ENCODE results near the gene DTX3.
"Not testable (repeated sequence)": the region's sequence is repeated elsewhere in the genome, so short reads cannot be mapped to it uniquely, and the experiment has no call there.

DTX3 gene
- total RNA-seq = 20.6 to 24.6 reads per million in 2 donors

GRCh38 chr12:57604454-57604991 lies at the start of gene DTX3:
Gene DTX3 (plus strand): TSS chr12:57604824. CDS start chr12:57606518, 1,694 bp downstream.
- DNase-seq = no peak

DNA sequence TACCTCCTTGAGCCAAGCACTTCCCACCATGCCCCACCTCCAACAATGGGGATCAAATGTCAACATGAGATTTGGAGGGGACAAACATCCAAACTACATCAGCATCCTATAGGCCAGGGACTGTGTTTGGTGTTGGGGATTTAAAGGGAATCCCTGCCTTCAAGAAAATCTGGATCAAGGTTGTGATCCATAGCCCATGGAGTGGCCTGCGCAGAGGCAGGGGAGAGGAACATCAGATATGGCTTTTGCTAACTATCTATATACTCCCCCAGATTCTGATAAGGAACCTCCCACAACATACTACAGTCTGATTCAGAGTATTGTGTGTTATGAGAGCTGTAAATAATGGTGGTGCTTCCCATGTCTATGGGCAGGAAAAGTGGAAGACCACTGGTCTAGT lies 49.7 kb upstream of the DTX3 start:
- no peak for DNase-seq

GRCh38 chr12:57558864-57559263 lies 45.8 kb upstream of the DTX3 start:
- DNase-seq = no peak

DNA sequence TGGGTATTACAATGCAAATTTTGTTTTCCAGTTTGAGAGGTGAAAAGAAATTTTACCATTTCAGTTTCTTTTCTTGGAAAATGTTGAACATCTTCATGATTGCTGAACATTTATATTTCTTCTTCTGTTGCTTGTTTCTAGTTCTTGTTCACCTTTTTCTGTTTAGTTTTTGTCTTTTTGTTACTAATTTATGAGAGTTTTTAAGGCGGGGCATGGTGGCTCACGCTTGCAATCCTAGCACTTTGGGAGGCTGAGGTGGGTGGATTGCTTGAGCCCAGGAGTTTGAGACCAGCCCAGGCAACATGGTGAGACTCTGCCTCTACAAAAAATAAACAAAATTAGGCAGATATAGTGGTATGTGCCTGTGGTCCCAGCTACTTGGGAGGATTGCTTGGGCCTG lies 44.1 kb upstream of the DTX3 start:
- DNase-seq = no peak

DNA sequence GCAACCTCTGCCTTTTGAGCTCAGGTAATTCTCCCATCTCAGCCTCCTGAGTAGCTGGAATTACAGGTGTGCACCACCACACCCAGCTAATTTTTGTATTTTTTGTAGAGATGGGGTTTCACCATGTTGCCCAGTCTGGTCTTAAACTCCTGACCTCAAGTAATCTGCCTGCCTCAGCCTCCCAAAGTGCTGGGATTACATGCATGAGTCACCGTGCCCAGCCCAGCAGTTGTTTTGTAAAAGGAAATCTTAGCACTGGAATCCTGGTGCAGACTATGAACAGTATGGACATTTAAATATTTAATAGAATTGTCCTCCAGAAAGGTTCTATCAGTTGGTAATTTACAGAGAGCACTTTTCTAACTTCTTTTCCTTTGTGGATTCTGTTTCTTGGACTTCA lies 43.5 kb upstream of the DTX3 start:
- DNase-seq = not testable (repeated sequence)

GRCh38 chr12:57563358-57563757 lies 41.3 kb upstream of the DTX3 start:
- DNase-seq = no peak

- DNase-seq = no peak
These were observed 40.4 kb upstream of the DTX3 start for GRCh38 chr12:57564178-57564740.

DNA sequence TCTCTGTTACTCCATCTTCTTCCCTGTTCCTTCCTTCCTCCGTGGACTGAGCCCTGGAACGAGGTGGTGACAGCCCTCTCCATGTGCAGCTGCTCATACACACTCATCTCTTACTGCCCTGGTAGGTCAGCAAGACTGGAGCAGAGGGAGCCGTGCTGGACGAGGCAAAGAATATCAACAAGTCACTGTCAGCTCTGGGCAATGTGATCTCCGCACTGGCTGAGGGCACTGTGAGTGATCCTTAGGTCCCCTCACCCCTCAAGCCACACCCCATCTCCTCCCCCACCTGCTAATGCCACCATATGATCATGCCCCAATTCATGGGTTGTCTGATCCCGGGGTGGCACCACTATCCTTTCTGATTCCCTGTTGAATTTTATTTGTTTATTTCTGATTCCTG lies 35.8 kb upstream of the DTX3 start:
- no peak for DNase-seq

DNA sequence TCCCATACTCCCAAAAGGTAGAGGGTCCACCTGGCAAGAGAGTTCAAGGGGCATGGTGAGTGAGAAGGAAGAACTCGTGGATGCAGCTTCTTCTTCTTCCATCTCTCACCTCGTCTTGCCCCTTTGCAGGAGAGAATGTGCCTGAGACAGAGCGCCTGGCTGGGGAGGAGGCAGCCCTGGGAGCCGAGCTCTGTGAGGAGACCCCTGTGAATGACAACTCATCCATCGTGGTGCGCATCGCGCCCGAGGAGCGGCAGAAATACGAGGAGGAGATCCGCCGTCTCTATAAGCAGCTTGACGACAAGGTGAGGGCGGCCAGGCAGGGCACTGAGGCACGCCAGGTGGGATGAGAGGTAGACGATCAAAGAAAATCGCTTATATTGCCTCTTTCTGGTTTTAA lies 34.8 kb upstream of the DTX3 start:
- DNase-seq = no peak

GRCh38 chr12:57570438-57570837 lies 34.2 kb upstream of the DTX3 start:
- not testable (repeated sequence) for DNase-seq

DNA sequence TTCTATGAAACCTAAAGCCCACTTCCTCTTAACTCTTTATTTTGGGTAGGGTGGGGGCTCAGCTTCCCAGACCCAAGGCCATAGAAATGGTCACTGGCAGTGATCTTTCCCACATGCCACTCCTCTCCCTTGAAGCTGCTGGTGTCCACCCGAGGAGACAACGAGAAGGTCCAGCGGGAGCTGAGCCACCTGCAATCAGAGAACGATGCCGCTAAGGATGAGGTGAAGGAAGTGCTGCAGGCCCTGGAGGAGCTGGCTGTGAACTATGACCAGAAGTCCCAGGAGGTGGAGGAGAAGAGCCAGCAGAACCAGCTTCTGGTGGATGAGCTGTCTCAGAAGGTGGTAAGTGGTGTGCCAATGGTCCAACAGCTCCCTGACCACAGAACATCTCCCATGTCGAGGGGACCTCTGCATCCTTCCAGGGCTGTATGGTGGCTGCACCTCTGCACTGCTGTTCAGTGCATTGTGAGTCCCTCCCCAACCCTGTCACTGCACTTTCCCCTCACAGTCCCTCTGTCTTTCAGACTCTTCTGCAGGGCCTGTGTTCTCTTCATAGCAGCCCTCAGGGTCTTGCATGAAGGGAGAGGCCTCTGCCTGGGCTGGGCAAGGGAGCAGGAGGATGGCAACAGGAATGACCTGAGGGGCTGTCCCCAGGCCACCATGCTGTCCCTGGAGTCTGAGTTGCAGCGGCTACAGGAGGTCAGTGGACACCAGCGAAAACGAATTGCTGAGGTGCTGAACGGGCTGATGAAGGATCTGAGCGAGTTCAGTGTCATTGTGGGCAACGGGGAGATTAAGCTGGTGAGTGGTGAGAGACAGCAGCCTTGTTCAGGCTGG lies 32.5 kb upstream of the DTX3 start:
- no peak for DNase-seq

DNA sequence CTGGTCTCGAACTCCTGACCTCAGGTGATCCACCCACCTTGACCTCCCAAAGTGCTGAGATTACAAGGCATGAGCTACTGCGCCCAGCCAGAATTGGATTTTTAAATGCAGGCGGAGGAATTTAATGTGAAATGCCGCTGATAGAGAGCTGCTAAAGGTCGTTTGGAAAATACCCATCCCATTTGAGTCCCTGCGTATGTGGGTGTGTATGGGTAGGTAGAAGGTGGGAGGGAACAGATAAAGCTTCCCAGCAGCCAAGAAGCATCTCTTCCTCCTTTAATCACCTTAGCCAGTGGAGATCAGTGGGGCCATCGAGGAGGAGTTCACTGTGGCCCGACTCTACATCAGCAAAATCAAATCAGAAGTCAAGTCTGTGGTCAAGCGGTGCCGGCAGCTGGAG lies 29.8 kb upstream of the DTX3 start:
- DNase-seq = no peak

GRCh38 chr12:57575771-57576612 lies 28.6 kb upstream of the DTX3 start:
- DNase-seq = no peak

- no peak for DNase-seq
These were observed 27.9 kb upstream of the DTX3 start for GRCh38 chr12:57576613-57577160.

GRCh38 chr12:57577981-57578758 lies 26.5 kb upstream of the DTX3 start:
- no peak for DNase-seq

DNA sequence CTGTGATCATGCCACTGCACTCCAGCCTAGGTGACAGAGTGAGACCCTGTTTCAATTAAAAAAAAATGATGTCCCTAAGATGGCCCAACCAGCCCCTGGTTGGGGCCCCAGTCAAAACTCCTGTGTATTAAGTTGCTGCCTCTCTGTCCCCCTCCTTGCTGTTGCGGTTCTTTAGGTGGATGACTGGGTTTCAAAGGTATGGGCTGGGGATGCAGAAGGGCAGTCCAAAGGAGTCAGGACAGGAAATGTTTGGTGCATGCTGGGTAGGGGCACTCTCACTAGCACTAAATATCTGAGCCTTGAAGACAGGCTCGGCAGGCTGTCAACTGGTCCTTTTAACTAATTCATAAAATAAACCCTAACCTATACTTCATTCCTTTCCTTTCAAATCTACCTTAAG lies 25.6 kb upstream of the DTX3 start:
- DNase-seq = no peak

GRCh38 chr12:57579677-57580465 lies 24.8 kb upstream of the DTX3 start:
- DNase-seq = no peak

- no peak for DNase-seq
These were observed 24.2 kb upstream of the DTX3 start for GRCh38 chr12:57580466-57580795.

GRCh38 chr12:57581802-57582201 lies 22.8 kb upstream of the DTX3 start:
- DNase-seq = no peak

GRCh38 chr12:57582440-57582839 lies 22.2 kb upstream of the DTX3 start:
- no peak for DNase-seq

Data from T-helper 9 cell (primary cell).